Stimulated activated CD8-positive, alpha-beta memory T cell treated with anti-CD3 and anti-CD28 coated beads, Interleukin-4, amount 100 ng/mL, for 4 hours (primary cell): ENCODE data around the gene EPS8L3.

Source experiments
- DNase-seq, 2 donors: peaks; one replicate each; pipeline ENCODE4 v3.0.0-alpha.2; 2020; ENCODE audit warnings: low read depth in 2 of 2, low spot score in 1 of 2

Gene EPS8L3

GRCh38 chr1:109793486-109794318 lies 30.0 kb upstream of the EPS8L3 start:
- DNase-seq = peak in 1 of 2 donors; percentile 26

DNA sequence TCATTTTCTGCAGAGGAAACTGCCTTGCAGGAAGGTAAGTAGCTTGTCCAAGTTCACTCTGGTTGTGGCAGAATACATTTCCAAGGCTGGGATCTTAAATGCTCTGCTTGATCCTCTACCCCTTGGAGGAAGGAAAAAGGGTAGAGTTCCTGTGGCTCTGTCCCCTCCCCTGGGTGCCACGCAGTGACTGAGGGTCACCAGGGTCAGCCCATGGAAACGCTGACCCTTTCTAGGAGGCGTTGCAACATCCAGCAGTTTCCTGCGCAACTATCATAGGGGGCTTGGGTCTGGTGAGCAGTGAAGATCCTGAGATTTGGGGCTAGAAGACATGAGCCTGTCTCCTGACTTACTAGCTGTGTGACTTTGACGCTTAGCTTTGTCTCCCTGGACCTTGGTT lies 29.4 kb upstream of the EPS8L3 start:
- DNase-seq = no peak

- DNase-seq = no peak
These were observed 28.5 kb upstream of the EPS8L3 start for GRCh38 chr1:109792056-109792831.

- no peak for DNase-seq
These were observed 27.8 kb upstream of the EPS8L3 start for GRCh38 chr1:109791495-109792043.

DNA sequence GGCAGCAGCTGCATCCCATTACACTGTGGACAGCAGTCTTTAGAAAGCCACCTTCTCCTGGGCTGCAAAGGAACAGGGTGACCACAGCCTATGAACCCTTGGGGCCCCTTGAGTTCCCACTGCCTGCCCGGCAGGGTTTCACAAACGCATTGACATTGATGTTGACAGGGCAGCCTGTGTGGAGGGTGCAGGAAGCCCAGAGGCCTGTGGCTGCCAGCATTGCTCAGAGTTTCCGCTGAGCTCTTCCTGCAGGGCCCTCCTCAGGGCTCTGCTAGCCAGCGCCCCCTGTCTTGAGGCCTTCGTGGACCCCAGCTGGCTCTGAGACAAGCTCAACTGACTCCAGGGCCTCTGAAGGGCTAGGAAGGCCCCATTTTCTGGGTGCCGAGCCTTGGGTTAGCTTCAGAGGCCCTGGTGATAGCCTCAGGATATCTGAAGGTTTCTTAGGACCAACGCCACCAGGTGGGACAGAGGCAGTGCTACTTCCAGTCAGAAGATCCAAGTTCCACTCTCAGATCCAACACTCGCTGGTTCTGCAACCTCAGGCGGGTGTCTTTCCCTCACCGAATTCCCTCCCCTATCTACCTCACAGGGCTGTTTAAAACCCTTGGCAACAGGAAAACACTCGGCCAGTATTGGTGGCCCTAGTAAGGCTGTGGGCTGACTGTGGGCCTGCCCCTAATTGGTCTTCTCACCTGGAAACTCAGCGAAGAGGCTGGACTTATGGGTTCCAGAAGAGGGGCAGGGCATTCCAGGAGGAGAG lies 27.2 kb upstream of the EPS8L3 start:
- DNase-seq = peak; percentile 52 to 67

- no peak for DNase-seq
These were observed 26.6 kb upstream of the EPS8L3 start for GRCh38 chr1:109790329-109790728.

DNA sequence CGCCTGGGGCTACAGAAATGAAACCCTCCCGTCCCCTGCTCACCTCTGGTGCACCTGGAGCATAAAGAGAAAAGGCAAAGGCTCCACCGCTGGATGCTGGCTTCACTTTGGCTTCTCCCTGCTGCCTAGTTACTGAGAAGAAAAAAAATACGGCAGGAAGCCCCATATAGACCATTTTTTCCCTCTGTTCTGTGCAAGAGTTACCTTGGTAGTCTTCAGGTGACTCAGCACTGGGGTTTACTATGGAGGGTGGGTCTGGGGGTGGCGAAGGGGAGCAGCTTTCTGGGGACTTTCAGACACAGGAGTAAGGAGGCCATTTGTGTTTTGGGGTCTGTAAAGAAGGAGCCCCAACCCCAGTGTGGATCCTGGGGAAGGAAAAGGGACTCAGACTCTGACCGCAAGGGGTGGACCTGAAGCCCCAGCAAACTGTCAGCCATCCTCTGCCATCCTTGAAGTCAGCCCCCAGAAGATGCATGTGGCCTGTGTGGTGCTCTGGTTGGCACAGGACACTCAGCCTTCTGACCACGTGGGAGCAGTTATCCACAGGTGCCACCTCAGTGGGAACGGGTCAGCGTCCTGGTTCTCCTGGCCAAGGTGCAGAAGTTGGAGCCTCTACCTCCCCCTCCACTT lies 25.9 kb upstream of the EPS8L3 start:
- DNase-seq = no peak

- DNase-seq = no peak
These were observed 25.2 kb upstream of the EPS8L3 start for GRCh38 chr1:109788695-109789521.

GRCh38 chr1:109787845-109788601 lies 24.3 kb upstream of the EPS8L3 start:
- DNase-seq = no peak

DNA sequence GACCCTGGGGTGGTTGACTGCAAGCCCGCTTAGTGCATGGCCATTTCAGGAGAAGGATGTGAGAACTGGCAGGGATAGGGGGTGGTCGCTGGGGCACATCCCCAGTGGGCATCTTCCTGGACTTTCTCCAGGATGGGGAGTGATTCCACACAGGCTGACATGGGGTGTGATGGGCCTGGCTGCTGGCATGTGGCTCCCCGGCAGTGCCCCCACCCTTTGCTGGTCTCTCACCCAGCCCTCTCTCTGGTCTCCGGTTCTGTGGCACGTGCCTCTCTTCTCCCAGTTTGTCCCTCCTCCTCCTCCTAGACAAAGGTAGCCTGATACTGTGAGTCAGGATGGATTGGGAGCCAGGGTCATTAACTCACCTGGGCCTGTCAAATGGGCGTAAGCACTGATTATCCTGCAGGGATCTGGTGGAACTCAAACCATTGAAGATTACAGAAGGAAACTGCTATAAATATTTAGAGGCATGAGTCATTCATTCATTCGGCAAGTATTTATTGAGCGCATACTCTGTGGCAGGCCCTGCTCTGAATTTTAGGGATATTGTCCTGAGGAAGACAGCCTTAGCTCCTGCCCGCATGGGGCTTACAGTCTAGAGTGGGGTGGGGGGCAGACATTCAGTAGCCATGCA lies 23.6 kb upstream of the EPS8L3 start:
- DNase-seq = no peak

DNA sequence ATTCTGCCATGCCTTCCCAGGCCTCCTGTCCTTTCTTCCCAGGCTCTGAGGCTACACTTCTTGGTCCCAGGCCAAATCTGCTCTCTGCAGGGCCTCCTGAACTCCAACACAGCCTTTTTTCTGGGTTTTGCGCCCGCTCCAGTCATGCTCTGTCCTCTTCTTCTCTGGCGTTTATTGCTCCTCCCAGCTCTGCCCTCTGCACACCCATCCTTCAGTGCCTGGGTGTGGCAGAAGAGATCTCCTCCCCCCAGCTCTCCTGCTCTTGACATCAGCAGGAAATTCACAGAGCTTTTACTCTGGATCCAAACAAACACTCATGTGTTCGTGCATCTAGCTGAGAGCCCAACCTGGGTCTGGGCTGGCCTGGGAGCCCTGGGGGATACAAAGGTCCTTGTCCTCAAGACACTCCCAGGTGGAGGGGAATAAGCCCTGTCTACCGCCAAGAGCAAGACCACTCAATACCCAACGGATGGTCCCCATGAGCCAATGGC lies 22.9 kb upstream of the EPS8L3 start:
- DNase-seq = no peak

DNA sequence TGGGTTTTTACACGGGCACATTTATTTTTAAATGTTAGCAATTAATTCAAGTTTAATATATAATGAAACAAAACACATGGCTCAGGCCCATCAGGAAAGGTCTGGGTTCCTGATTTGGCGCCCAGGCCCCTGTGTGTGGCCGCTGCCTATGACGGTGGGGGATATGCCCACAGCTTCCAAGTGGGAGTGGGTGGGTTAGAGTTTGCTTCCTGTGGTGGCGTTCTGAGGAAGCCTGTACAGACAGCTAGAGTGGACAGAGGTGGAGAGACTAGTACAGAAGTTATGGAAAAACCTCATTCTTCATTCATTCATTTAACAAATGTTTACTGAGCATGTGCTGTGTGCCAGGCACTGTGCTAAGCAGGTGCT lies 22.4 kb upstream of the EPS8L3 start:
- no peak for DNase-seq

- DNase-seq = no peak
These were observed 21.9 kb upstream of the EPS8L3 start for GRCh38 chr1:109785446-109786111.

GRCh38 chr1:109784551-109785252 lies 21.0 kb upstream of the EPS8L3 start:
- DNase-seq = no peak

GRCh38 chr1:109783436-109783835 lies 19.7 kb upstream of the EPS8L3 start:
- no peak for DNase-seq

DNA sequence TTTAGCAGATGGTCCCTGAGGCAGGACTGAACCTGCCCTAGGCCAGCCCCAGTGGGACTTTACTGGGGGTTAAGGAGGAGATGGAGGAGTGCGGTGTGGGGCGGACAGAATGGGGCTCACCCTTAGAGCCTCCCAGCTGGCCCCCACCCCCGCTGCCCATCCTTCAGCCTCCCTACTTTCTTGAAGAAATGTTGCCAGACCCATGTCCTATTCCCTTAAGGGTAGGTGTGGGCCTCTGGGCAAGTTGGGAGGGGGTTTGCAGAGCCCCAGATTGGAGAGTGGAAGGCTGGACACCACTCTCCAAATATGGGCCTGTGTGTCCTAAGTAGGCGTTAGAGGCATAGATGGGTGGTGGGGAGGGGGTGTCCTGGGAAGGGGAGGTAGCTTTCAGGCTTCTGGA lies 19.2 kb upstream of the EPS8L3 start:
- no peak for DNase-seq

GRCh38 chr1:109782514-109782913 lies 18.8 kb upstream of the EPS8L3 start:
- DNase-seq = no peak

DNA sequence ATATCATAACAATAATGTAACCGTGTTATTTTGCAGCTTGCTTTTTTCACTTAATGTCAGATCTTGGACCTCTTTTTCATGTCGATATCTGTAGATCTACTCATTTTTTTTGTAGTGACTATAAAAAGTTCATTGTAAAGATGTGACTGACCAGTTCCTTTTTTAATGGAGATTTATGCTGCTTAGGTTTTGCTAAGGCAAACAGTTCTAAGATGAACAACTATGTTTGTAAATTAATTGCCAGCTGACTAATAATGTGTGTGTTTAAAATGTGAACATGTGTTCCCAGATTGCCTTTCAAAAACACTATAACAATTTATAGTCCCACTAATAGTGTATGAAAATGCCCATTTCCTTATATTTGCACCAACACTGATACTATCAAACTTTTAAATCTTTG lies 18.1 kb upstream of the EPS8L3 start:
- DNase-seq = no peak
